HepG2 (cell line): Measurements from ENCODE around the gene SDCCAG8. TPM values are rescaled to one million over a fixed set of nuclear protein-coding genes. Genes with fewer than 3 reads are reported as not detected.

Experiments
- ATAC-seq: fragments of 200-7000 bp; cut with Tn5 transposase; 3 replicates; pipeline ENCODE4 v1.9.1; 2020; ENCODE audit warnings: mild to moderate bottlenecking, moderate library complexity
- BruUV-seq: library from RNA; stranded (reverse); fragments of 400-500 nt; replicated peaks from 2 replicates; lab custom pipeline; 2021; lab: Mats Ljungman, UMichigan
- CTCF ChIA-PET: fragments of 300-600 bp; formaldehyde crosslinking; extraction: SDS; loops from one replicate; lab custom pipeline; 2021; ENCODE audit warnings: low total read pairs, inconsistent platforms, low intra/inter-chr PET ratio; lab: Yijun Ruan, JAX
- POLR2A ChIA-PET: fragments of 350-600 bp; sonication (Branson Sonifier 250); formaldehyde crosslinking; loops from one replicate; lab custom pipeline; 2020; ENCODE audit warnings: antibody characterized with exemption, inconsistent platforms; lab: Yijun Ruan, JAX
- DNase-seq: peaks from one replicate; pipeline ENCODE4 v3.0.0-alpha.2; 2015; ENCODE audit warnings: low spot score
- FAIRE-seq: peaks from 3 replicates; lab custom pipeline; 2011; peaks lifted over from hg19 to GRCh38; lab: Jason Lieb, UNC
- H2AFZ ChIP-seq: one replicate; pipeline ENCODE4 v1.6.1; 2011; ENCODE audit warnings: low read length, inconsistent platforms
- H3K27ac ChIP-seq: fragments of 300-600 bp; 3 replicates; pipeline ENCODE4 v1.8.0; 2011; ENCODE audit warnings: mixed run types, mild to moderate bottlenecking, mixed read lengths, low read length, inconsistent platforms; ENCODE audit not compliant: insufficient read depth; ENCODE audit errors: extremely low read length
- H3K27me3 ChIP-seq, 2 experiments: fragments of 200-600 bp in 1 of 2; 2 replicates in 1 of 2; 3 replicates in 1 of 2; pipeline versions ENCODE4 v1.6.0 to v1.8.0; 2011; ENCODE audit warnings: low read length in 2 of 2, mild to moderate bottlenecking in 2 of 2, moderate library complexity in 2 of 2, inconsistent platforms in 1 of 2; ENCODE audit not compliant: insufficient read depth in 2 of 2, control insufficient read depth in 1 of 2
- H3K36me3 ChIP-seq, 2 experiments: fragments of 200-600 bp in 1 of 2; replicated peaks in 1 of 2; 2 replicates in 1 of 2; 3 replicates in 1 of 2; pipeline versions ENCODE4 v1.5.1 to v1.8.0; 2011; ENCODE audit warnings: low read length in 2 of 2, inconsistent platforms in 1 of 2; ENCODE audit not compliant: insufficient read depth in 2 of 2, control insufficient read depth in 1 of 2
- H3K4me1 ChIP-seq: 2 replicates; pipeline ENCODE4 v1.5.1; 2012; ENCODE audit warnings: low read length, inconsistent platforms; ENCODE audit not compliant: insufficient read depth
- H3K4me2 ChIP-seq: 2 replicates; pipeline ENCODE4 v1.6.0; 2011; ENCODE audit warnings: low read depth, low read length, inconsistent platforms
- H3K4me3 ChIP-seq, 3 experiments: fragments of 200-600 bp in 1 of 3; sonication (generic), shearing (Covaris generic) in 1 of 3; replicated peaks in 1 of 3; 2 replicates each; pipeline ENCODE4 v1.5.1; 2011 to 2016; ENCODE audit warnings: low read length in 3 of 3, inconsistent platforms in 2 of 3, low read depth in 2 of 3, mild to moderate bottlenecking in 2 of 3, control low read depth in 1 of 3, mixed read lengths in 1 of 3; ENCODE audit not compliant: insufficient read depth in 1 of 3
- H3K79me2 ChIP-seq: one replicate; pipeline ENCODE4 v1.6.1; 2011; ENCODE audit warnings: low read length, inconsistent platforms; ENCODE audit not compliant: insufficient read depth
- H3K9ac ChIP-seq: 2 replicates; pipeline ENCODE4 v1.6.0; 2011; ENCODE audit warnings: mild to moderate bottlenecking, low read depth, low read length, inconsistent platforms; ENCODE audit not compliant: insufficient read depth
- H3K9me3 ChIP-seq: 2 replicates; pipeline ENCODE4 v1.5.1; 2012; ENCODE audit warnings: mild to moderate bottlenecking, low read length
- H4K20me1 ChIP-seq: 2 replicates; pipeline ENCODE4 v1.6.0; 2011; ENCODE audit warnings: inconsistent platforms, mild to moderate bottlenecking, low read length, moderate library complexity; ENCODE audit not compliant: insufficient read depth
- CTCF ChIP-seq: sonication (generic); formaldehyde crosslinking; IDR thresholded peaks from 2 replicates; pipeline ENCODE4 v1.5.0; 2020; ENCODE audit warnings: mild to moderate bottlenecking, missing genetic modification reagents, moderate library complexity
- KMT2A ChIP-seq: sonication (generic); formaldehyde crosslinking; IDR thresholded peaks from 2 replicates; pipeline ENCODE4 v1.4.0; 2020; ENCODE audit warnings: missing genetic modification reagents
- NFATC3 ChIP-seq: sonication (generic); formaldehyde crosslinking; IDR thresholded peaks from 2 replicates; pipeline ENCODE4 v1.5.1; 2020; ENCODE audit warnings: mild to moderate bottlenecking, missing genetic modification reagents
- ZBTB33 ChIP-seq: sonication (generic); formaldehyde crosslinking; IDR thresholded peaks from 2 replicates; pipeline ENCODE4 v1.4.0; 2020; ENCODE audit warnings: missing genetic modification reagents
- WGBS: methylation state at CpG from one replicate; pipeline ENCODE4 v1.1.6; 2017; ENCODE audit warnings: low lambda C conversion rate; 5-methylcytosine and 5-hydroxymethylcytosine counted together
- in situ Hi-C: cut with HindIII; loops from 2 replicates; pipeline ENCODE4 v1.10.0; 2017; ENCODE audit warnings: low pct_unique_long_range_greater_than_20kb; ENCODE audit not compliant: extremely low pct_ligation_motif_present
- intact Hi-C: fragments of 100-400 bp; cut with micrococcal nuclease; formaldehyde crosslinking; loops from one replicate; pipeline ENCODE4 v1.10.0; 2022; ENCODE audit not compliant: unreplicated experiment
- polyA plus RNA-seq, 8 experiments: library from polyadenylated mRNA; depleted of rRNA in 3 of 8; stranded (reverse) in 7 of 8; unstranded in 1 of 8; fragments of >200 nt; fragmentation: Illumina TruSeq in 4 of 8; extraction: Trizol in 4 of 8; gene quantifications; 2 replicates each; pipeline versions ENCODE4 v1.2.1 to v1.2.3, GENCODE V29; 2011 to 2016; ENCODE audit warnings: low read depth in 4 of 8, missing spikeins in 1 of 8, mixed read lengths in 1 of 8; ENCODE audit not compliant: insufficient read depth in 1 of 8
- total RNA-seq, 5 experiments: library from RNA; depleted of rRNA; stranded (reverse); fragments of >200 nt; fragmentation: Illumina TruSeq; extraction: Trizol; gene quantifications; 2 replicates each; pipeline ENCODE4 v1.2.3, GENCODE V29; 2016; ENCODE audit warnings: low read depth in 1 of 5
- TF ChIP-seq, protein P1 (sequence below): sonication (generic); formaldehyde crosslinking; IDR thresholded peaks from 2 replicates; pipeline ENCODE4 v1.5.0; 2020; ENCODE audit warnings: mild to moderate bottlenecking, low read depth, missing genetic modification reagents, borderline replicate concordance
- TF ChIP-seq, protein P2 (sequence below): sonication (generic); formaldehyde crosslinking; IDR thresholded peaks from 2 replicates; pipeline ENCODE4 v1.8.1; 2023; ENCODE audit warnings: mild to moderate bottlenecking, inconsistent platforms, moderate library complexity, missing genetic modification reagents, borderline replicate concordance

SDCCAG8 gene
- total and polyA plus RNA-seq, 2 of the 13 experiments (the other 11 are each of a cell fraction or from before 2014, with no cell fraction given) = 9.5 to 13.4 TPM

GRCh38 chr1:243542739-243543415 is 287.0 kb downstream of the SDCCAG8 start:
- in situ Hi-C loops (no loop called here), intact Hi-C loops (no loop called here)
- Histone ChIP-seq H3K27ac (no peak overlapping the region), H3K9me3 (no peaks in the 10 kb centered on the region), H3K9ac (no peak overlapping the region), H3K27me3 (no peaks in the 10 kb centered on the region)
- no peak for ATAC-seq
- 18% methylated on average over 7 of the region's 7 CpGs for WGBS
- FAIRE-seq = no peak
- TF ChIP-seq CTCF (peak; percentile 25; the same call in 1 of the 2 replicates), KMT2A (CRISPR knock-in tag) (no peak)
- TF ChIP-seq, all 625 proteins: peak for 1
- Histone ChIP-seq H2AFZ (no peak overlapping the region), H3K4me2 (no peak overlapping the region), H4K20me1 (no peaks in the 10 kb centered on the region), H3K4me3 (no peak overlapping the region), H3K79me2 (no peaks in the 10 kb centered on the region), H3K36me3 (no peaks in the 10 kb centered on the region), H3K4me1 (no peaks in the 10 kb centered on the region)
- ChIA-PET CTCF (no interaction called here), POLR2A (no interaction called here)
- no peak for DNase-seq
- no TSS peak for BruUV-seq

GRCh38 chr1:243543501-243543900 is 287.7 kb downstream of the SDCCAG8 start:
- no peak for FAIRE-seq
- 0% methylated on average over 2 of the region's 2 CpGs for WGBS

More at GRCh38 chr1:243543501-243543900, 287.7 kb downstream of the SDCCAG8 start:
- DNase-seq (no peak), ATAC-seq (no peak)
- Histone ChIP-seq H3K27me3 (no peaks in the 10 kb centered on the region), H3K9ac (no peak overlapping the region), H3K79me2 (no peaks in the 10 kb centered on the region), H2AFZ (no peak overlapping the region), H3K27ac (no peak overlapping the region)
- intact Hi-C loops = no loop called here
- TF ChIP-seq NFATC3 (no peak), ZBTB33 (no peak)
- TF ChIP-seq, protein P1, sequence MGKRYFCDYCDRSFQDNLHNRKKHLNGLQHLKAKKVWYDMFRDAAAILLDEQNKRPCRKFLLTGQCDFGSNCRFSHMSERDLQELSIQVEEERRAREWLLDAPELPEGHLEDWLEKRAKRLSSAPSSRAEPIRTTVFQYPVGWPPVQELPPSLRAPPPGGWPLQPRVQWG (CRISPR knock-in tag) = no peak
- TF ChIP-seq, protein P2, sequence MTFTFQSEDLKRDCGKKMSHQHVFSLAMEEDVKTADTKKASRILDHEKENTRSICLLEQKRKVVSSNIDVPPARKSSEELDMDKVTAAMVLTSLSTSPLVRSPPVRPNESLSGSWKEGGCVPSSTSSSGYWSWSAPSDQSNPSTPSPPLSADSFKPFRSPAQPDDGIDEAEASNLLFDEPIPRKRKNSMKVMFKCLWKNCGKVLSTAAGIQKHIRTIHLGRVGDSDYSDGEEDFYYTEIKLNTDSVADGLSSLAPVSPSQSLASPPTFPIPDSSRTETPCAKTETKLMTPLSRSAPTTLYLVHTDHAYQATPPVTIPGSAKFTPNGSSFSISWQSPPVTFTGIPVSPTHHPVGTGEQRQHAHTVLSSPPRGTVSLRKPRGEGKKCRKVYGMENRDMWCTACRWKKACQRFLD (CRISPR knock-in tag) = no peak
- TF ChIP-seq, all 625 proteins: peak for 0
- H3K9me3 ChIP-seq = no peaks in the 10 kb centered on the region
- ChIA-PET CTCF (no interaction called here), POLR2A (no interaction called here)
- no TSS peak for BruUV-seq
- H3K4me3 ChIP-seq = no peak overlapping the region
- in situ Hi-C loops = no loop called here
- no peaks in the 10 kb centered on the region for H3K4me1 ChIP-seq
- no peak overlapping the region for H3K4me2 ChIP-seq
- H3K36me3 ChIP-seq = no peaks in the 10 kb centered on the region
- H4K20me1 ChIP-seq = no peaks in the 10 kb centered on the region
